Liver (tissue), 3 donors: ENCODE data around the gene KLHDC7B.

Source experiments
- CTCF ChIP-seq: fragments of 150-350 bp; IDR thresholded peaks from 2 replicates; pipeline ENCODE4 v1.5.1; 2017; ENCODE audit warnings: improper control_type of control experiment, low read depth, low read length; ENCODE audit not compliant: missing input control
- GABPA ChIP-seq, 2 donors: IDR thresholded peaks in 1 of 2; conservative IDR thresholded peaks in 1 of 2; 2 replicates each; pipeline ENCODE4 v1.6.1; 2016; ENCODE audit warnings: antibody characterized with exemption in 2 of 2, mild to moderate bottlenecking in 1 of 2, moderate library complexity in 1 of 2
- MAX ChIP-seq: IDR thresholded peaks from 2 replicates; pipeline ENCODE4 v1.6.1; 2016; ENCODE audit warnings: antibody characterized with exemption
- RAD21 ChIP-seq, 2 donors: IDR thresholded peaks; 2 replicates each; pipeline ENCODE4 v1.6.1; 2016; ENCODE audit warnings: antibody characterized with exemption in 2 of 2, mild to moderate bottlenecking in 2 of 2
- REST ChIP-seq: IDR thresholded peaks from 2 replicates; pipeline ENCODE4 v1.6.1; 2016; ENCODE audit warnings: antibody characterized with exemption, mild to moderate bottlenecking
- donor health status: healthy.
- donor health status: healthy.

GRCh38 chr22:50508897-50509296, 36.8 kb upstream of the KLHDC7B start:
- no peak for TF ChIP-seq CTCF
- no peak for TF ChIP-seq GABPA (IDR thresholded peaks at IDR 0.05 in 1 of 2, conservative IDR thresholded peaks at IDR 0.05 in 1 of 2)
- TF ChIP-seq REST: no peak
- TF ChIP-seq MAX: no peak
- TF ChIP-seq RAD21 (IDR thresholded peaks at IDR 0.05): no peak
